SKM-1 treated with dmso at 0.1 percent for 144 hours (cell line): ENCODE measurements around the gene ASTN2.

Experiments used
- DNase-seq: peaks from one replicate; lab custom pipeline; 2025; ENCODE audit not compliant: unreplicated experiment; lab: John Stamatoyannopoulos, UW

Gene ASTN2

GRCh38 chr9:116550696-116551436 lies 864.0 kb downstream of the ASTN2 start:
- no peak for DNase-seq

DNA sequence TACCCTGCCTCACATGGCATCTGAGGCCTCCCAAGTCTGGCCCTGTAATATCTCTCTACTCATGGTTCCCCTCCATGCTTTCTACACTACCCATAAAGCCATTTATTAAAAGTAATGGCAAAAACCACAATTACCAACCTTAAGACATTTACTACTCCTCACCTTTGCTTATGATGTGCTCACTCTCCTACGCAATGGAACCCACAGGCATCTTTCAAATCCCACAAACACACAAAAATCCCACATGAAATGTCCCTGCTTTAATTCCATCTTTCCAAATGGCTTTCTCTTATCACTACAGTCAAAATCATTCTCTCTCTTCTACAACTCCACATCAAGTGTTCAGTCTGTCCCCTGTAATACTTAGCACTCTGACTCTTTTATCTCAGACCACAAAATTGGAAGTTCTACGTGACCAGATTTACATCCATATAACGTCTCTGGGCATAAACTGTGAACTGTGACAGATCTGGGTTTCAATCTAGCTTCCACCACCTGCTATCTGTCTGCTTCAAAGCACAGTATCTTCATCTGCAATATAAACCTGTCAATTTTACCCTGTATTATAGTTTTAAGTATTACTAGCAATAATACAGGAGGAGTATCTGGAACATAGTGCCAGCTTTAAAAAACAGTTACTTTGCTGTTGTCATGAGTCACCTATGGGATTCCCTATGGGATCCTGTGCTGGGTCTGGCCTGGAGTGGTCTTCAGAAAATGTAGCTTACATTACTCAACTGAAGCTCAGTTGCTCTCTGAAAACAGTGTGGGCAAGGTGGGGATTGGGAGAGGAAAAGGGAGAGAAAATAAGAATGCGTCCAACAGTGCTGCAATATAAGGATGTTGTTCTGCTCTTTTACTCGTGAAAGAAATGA lies 864.8 kb downstream of the ASTN2 start:
- DNase-seq, result no peak

DNA sequence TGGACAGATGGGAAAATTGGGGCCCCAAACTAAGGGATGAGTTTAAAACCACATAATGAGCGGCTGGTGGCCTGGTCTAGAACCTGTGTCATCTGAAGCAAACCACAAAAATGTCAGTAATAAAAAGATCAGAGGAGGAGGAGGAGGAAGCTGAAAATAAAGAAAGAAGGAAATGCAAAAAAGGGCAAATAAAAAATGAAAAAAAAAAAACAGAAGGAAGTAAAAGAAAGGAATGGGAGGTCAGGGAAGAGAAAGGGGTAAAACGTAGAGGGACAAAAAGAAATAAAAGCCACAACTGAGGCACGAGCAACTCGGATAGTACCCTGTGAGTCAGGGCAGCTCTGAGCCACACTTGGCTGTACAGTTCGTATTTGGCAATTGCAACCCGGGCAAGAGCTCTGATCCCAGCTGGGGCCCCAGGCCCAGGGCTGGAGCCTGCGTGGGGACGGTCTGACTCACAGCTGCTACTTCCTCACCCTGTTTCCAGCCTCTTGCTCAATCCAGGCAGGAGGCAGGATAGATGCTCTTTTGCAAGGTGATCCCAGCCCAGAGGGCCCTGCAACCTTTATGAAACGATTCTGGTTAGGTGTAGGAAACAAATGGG lies 865.7 kb downstream of the ASTN2 start:
- DNase-seq, result peak; percentile 50

DNA sequence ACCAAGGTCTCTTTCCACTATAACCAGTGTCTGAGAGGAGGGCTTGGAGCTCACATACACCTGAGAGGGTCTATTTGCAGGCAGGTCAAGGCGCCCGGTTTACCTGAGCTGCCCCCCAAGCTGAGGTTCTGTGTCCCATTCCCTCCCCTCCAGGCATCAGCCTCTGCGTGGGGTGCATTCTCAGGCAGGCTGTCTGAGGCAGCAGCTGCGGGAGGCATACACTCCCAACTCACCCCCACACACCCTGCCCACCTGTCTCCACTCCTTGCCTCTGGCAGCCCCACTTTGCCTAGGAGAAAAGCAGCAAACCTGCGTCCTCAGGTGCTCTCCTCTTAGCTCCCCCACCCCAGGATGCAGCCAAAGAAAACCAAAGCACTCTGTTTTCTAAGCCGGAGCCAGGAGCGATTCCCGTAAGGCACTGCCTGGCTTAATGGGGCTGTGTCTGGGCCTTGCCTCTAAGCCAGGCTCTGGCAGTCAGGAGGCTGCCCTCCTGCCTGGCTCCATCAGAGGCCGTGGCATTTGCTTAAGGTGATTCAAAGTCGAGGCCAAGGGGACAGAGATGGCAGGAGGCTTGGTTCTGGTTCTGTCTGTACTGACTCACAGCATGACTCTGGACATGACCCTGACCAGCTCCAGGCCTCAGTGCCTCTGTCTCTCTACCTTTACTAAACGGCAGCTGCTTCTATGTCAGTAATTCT lies 867.0 kb downstream of the ASTN2 start:
- no peak for DNase-seq

- DNase-seq, result no peak
Observed at GRCh38 chr9:116546711-116547581, 867.9 kb downstream of the ASTN2 start.

GRCh38 chr9:116544896-116545295 lies 870.0 kb downstream of the ASTN2 start:
- no peak for DNase-seq

DNA sequence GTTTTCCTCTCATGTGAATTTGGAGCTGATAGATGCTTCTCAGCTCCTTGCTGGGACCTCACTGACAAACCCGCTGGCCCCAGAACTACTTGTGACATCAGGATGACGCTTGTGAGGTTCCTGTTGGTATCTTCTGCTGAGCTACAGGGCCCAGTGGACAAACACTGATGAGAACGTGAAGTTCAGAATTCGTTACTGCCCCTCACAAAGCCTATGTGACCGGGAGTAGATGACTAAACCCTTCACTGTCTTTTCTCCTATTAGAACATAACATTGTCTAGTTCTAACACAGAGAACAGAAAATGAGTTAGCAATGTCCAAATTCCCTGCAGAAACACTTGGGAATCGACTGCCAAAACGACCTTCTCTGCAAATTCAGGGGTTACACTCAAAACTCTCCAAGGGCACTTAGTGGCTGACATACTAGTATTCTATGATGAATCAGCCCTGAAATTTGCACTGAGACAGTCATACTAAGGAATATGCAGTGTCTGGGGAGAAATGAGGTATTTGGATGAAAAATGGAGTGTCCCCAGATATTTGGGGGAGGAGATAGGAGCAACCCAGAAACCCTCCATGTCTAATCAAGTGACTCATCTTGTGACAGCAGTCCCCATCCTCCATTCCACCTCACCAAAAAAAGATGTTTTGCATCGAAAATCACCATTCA lies 871.0 kb downstream of the ASTN2 start:
- no peak for DNase-seq

GRCh38 chr9:116541402-116541801 lies 873.5 kb downstream of the ASTN2 start:
- no peak for DNase-seq

DNA sequence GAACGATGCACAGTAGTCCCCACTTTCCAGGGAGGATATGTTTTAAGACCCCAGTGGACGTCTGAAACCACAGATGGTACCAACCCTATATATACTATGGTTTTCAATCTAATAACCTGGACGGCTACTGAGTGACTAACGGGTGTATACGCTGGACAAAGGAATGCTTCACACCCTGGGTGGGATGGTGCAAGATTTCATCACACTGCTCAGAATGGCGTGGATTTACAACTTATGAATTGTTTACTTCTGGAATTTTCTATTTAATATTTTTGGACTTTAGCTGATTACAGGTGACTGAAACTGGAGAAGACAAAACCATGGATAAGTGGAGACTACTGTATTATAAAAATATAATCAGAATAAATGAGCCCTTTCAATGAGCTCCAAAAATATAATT lies 875.3 kb downstream of the ASTN2 start:
- DNase-seq, result no peak

GRCh38 chr9:116525611-116526010 lies 889.2 kb downstream of the ASTN2 start:
- DNase-seq, result no peak

- DNase-seq, result no peak
Observed at GRCh38 chr9:116524778-116525470, 889.9 kb downstream of the ASTN2 start.

DNA sequence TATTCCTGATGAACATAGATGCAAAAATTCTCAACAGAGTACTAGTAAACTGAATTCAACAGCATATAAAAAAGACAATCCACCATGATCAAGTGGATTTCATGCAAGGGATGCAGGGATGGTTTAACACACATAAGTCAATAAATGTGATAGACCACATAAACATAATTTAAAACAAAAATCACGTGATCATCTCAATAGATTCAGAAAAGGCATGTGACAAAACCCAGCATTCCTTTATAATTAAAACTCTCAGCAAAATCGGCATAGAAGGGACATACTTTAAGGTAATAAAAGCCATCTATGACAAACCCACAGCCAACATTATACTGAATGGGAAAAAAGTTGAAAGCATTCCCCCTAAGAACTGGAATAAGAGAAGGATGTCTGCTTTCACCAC lies 894.6 kb downstream of the ASTN2 start:
- DNase-seq, result no peak

DNA sequence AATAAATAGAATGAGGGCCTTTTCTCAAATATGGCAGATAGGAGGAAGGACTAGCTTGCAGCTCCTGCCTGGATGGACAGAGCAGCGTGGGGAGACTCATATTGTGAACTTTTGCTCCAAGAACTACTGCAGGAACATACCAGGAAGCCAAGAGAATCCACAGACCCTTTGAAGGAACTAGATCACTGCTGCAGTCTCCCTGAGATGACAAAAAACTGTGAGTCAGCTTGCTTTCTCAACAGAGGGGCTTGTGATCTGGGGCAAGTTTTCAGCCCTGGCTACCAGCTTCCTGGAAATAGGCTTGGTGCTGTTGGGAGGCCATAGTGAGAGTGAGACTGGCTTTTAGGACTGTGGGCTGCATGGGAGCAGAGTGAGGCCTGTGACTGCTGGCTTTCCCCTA lies 898.4 kb downstream of the ASTN2 start:
- no peak for DNase-seq

- DNase-seq, result no peak
Observed at GRCh38 chr9:116515541-116515940, 899.3 kb downstream of the ASTN2 start.

DNA sequence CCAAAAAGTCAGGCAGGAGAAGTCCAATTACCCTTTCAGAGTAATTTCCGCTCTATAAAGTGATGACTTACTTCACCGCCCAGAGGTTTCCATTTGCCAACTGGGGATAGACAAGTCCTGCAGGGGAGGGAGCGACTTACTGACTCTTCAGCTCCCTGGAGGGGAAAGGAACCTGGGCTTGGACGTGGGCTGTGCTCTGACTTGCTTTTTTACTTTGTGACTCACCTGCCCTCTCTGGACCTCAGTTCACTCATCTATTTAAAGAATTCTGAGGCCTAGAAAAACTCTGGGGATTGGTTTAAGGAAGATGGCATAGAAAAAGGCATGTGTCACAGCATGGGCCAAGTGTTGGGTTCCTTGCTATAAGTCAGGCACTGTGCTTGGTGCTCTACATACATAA lies 908.2 kb downstream of the ASTN2 start:
- no peak for DNase-seq

GRCh38 chr9:116504893-116505480 lies 909.9 kb downstream of the ASTN2 start:
- DNase-seq, result peak; percentile 1

DNA sequence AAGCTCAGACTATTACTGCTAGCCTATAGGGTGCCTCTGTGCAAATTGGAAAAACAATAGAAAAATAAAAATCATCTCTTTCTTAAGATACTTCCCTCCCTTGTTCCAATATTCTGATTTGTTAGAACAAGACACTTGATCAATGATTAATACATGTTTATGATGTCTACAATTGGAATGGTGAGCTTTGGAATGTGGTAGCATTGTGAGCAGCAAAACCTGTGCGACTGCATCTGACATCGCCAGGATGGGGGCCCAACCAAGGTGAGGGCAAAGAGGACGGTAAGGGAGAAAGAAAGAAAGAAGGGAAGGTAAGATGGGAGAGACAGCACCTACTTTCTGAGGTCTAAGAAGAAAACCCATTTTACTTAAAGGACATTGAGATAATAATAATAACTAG lies 910.8 kb downstream of the ASTN2 start:
- DNase-seq, result no peak

DNA sequence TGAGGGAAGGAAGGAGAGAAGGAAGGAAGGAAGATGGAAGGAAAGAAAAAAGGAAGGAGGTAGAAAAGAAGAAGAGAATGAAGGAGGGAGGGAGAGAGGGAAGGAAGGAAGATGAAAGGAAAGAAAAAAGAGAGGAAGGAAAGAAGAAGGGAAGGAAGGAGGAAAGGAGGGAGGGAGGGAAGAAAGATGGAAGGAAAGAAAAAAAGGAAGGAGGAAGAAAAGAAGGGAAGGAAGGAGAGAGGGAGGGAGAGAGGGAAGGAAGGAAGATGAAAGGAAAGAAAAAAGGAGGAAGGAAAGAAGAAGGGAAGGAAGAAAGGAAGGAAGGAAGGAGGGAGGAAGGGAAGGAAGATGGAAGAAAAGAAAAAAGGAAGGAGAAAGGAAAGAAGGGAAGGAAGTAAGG lies 912.1 kb downstream of the ASTN2 start:
- no peak for DNase-seq

GRCh38 chr9:116501871-116502270 lies 913.0 kb downstream of the ASTN2 start:
- DNase-seq, result no peak
